Upper lobe of left lung (tissue), 6 donors: ENCODE results near the gene DBH. TPM values are rescaled to one million over a fixed set of nuclear protein-coding genes. Genes with fewer than 3 reads are reported as not detected.

ENCODE experiments used
- ATAC-seq, 2 donors: fragments of 200-7000 bp; cut with Tn5 transposase; one replicate each; pipeline ENCODE4 v1.9.1; 2022; ENCODE audit warnings: mild to moderate bottlenecking in 2 of 2, moderate library complexity in 2 of 2; ENCODE audit not compliant: low FRiP score in 2 of 2
- DNase-seq, 2 donors: peaks; one replicate each; pipeline ENCODE4 v3.0.0-alpha.2; 2019 to 2020
- H3K27ac ChIP-seq, 4 donors: fragments of 200-600 bp; sonication (generic); one replicate each; pipeline ENCODE4 v1.5.1; 2016 to 2019
- H3K27me3 ChIP-seq, 4 donors: fragments of 200-600 bp; sonication (generic); one replicate each; pipeline ENCODE4 v1.5.1; 2017 to 2019
- H3K36me3 ChIP-seq, 4 donors: fragments of 200-600 bp; sonication (generic); one replicate each; pipeline ENCODE4 v1.5.1; 2016 to 2019
- H3K4me1 ChIP-seq, 4 donors: fragments of 200-600 bp; sonication (generic); one replicate each; pipeline ENCODE4 v1.5.1; 2018 to 2019
- H3K4me3 ChIP-seq, 4 donors: fragments of 200-600 bp; sonication (generic); one replicate each; pipeline ENCODE4 v1.5.1; 2017 to 2019; ENCODE audit warnings: mild to moderate bottlenecking in 2 of 4, moderate library complexity in 1 of 4
- H3K9me3 ChIP-seq, 4 donors: fragments of 200-600 bp; sonication (generic); one replicate each; pipeline ENCODE4 v1.5.1; 2018 to 2019
- EP300 ChIP-seq, 4 donors: sonication (generic); formaldehyde crosslinking; IDR thresholded peaks; one replicate each; pipeline ENCODE4 v1.5.1; 2017; ENCODE audit warnings: antibody characterized with exemption in 4 of 4, control low read depth in 2 of 4
- POLR2A ChIP-seq, 4 donors: fragments of 450-650 bp; IDR thresholded peaks; one replicate each; pipeline ENCODE4 v1.5.1; 2016 to 2017; ENCODE audit warnings: antibody characterized with exemption in 4 of 4, mild to moderate bottlenecking in 2 of 4
- POLR2AphosphoS5 ChIP-seq, 2 donors: sonication (generic); formaldehyde crosslinking; IDR thresholded peaks; one replicate each; pipeline ENCODE4 v1.5.1; 2017; ENCODE audit warnings: antibody characterized with exemption in 2 of 2
- WGBS, 2 donors: methylation state at CpG; one replicate each; pipeline ENCODE4 v1.1.5; 2017 to 2018; 5-methylcytosine and 5-hydroxymethylcytosine counted together
- total RNA-seq, 6 donors: library from RNA; depleted of rRNA in 4 of 6; stranded (reverse); fragments of >200 nt in 4 of 6; gene quantifications; one replicate each; pipeline versions ENCODE4 v1.1.0 to v1.2.1, GENCODE V29; 2016 to 2021
- TF ChIP-seq, protein P1 (sequence below), 6 experiments: fragments of 450-650 bp in 4 of 6; fragments of 200-600 bp in 2 of 6; sonication (generic) in 2 of 6; IDR thresholded peaks; one replicate each; pipeline ENCODE4 v1.5.1; 2016 to 2019; ENCODE audit warnings: antibody characterized with exemption in 6 of 6
- donor health status: DM: no; HTN: no; CAD: no; lungs with moderate emphysema.
- donor health status: DM: no; HTN: yes; CAD: no; lungs with severe emphysema.

Gene DBH
- total RNA-seq, 6 donors from 2014 or later = 0.27 TPM; not detected in 5

DNA sequence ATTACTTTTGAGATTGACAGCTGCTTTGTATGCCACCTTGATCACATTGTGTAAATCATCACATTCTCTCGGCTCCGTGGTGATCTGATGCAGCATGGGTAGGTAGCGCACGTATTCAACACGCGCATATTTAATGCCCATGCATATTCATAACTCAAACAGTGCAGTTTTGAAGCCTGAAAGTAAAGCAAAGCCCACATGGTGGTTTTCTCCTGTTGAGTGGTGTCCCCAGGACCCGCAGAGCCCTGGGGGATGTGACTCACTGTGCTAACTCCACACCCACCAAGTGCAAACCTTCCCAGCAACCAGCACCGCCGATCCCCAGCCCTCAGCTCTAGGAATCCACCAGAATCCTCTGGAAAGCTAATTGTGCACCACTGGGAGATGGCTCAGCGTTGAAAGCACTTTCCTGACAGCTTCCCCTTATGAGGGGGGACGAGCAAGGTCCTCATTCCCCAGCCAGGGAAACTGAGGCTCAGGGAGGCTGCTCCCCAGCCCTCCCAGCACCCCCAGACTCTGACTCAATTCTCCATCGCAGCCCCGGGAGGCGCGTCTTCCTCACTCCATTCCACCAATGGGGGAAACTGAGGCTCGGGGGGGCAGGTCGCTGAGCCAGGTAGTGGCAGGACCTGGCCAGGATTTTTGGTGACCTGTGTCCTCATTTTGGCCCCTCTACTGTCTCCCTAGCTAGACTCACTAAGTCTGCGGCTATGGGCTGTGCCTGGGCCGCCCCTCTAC is 55.6 kb downstream of the DBH start:
- Histone ChIP-seq H3K27ac (no peak overlapping the region), H3K27me3 (no peaks in the 10 kb centered on the region), H3K4me3 (no peak overlapping the region), H3K4me1 (peaks cover 0 to 3% (median 0%) of the 10 kb centered on the region in 4 donors), H3K36me3 (no peaks in the 10 kb centered on the region), H3K9me3 (no peaks in the 10 kb centered on the region)
- 90 to 93% methylated on average over 12 to 19 of the region's 19 CpGs for WGBS, 2 donors
- TF ChIP-seq EP300 (IDR thresholded peaks at IDR 0.05) = no peak
- TF ChIP-seq, protein P1, sequence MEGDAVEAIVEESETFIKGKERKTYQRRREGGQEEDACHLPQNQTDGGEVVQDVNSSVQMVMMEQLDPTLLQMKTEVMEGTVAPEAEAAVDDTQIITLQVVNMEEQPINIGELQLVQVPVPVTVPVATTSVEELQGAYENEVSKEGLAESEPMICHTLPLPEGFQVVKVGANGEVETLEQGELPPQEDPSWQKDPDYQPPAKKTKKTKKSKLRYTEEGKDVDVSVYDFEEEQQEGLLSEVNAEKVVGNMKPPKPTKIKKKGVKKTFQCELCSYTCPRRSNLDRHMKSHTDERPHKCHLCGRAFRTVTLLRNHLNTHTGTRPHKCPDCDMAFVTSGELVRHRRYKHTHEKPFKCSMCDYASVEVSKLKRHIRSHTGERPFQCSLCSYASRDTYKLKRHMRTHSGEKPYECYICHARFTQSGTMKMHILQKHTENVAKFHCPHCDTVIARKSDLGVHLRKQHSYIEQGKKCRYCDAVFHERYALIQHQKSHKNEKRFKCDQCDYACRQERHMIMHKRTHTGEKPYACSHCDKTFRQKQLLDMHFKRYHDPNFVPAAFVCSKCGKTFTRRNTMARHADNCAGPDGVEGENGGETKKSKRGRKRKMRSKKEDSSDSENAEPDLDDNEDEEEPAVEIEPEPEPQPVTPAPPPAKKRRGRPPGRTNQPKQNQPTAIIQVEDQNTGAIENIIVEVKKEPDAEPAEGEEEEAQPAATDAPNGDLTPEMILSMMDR (IDR thresholded peaks at IDR 0.05) = no peak
- no peak for TF ChIP-seq POLR2A (IDR thresholded peaks at IDR 0.05)
- TF ChIP-seq POLR2AphosphoS5 (IDR thresholded peaks at IDR 0.05) = no peak
- no peak for DNase-seq
- no peak for ATAC-seq

DNA sequence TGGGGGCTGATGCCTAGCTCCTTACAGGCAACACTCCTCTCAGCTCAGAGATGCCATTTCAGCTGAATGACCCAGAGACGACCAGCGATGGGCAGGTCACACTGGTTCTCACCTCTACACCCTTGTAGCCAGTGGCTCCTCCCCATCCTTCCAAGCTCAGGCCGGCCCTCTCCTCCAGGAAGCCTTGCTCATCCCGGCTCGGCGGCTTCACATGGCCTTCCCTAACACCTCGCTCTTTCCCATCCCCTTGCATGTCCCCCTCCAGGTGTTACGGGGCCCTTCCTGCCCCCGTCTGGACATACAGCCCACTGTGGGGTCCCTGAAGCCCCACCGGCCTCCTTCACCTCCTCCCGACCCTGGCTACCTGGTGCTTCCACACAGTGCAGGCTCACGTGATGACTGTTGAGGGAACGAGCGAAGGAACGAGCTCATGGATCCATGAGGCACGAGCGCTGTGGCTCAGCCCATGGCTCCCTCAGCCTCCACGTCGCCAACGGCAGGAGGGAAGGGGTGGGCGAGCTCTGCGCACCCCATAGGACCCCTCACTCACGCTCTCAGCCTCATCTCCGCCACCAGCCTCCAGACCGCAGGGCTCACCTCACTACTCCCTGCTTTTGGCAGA is 56.3 kb downstream of the DBH start:
- TF ChIP-seq, protein P1 (IDR thresholded peaks at IDR 0.05) = no peak
- TF ChIP-seq POLR2A (IDR thresholded peaks at IDR 0.05) = no peak
- no peak for TF ChIP-seq EP300 (IDR thresholded peaks at IDR 0.05)
- TF ChIP-seq POLR2AphosphoS5 (IDR thresholded peaks at IDR 0.05) = no peak
- ATAC-seq = no peak
- Histone ChIP-seq H3K36me3 (no peaks in the 10 kb centered on the region), H3K4me3 (no peak overlapping the region), H3K9me3 (no peaks in the 10 kb centered on the region), H3K4me1 (peaks cover 0 to 3% (median 0%) of the 10 kb centered on the region in 4 donors), H3K27ac (no peak overlapping the region), H3K27me3 (no peaks in the 10 kb centered on the region)
- peak in 1 of 2 donors; percentile 62 for DNase-seq
- WGBS, 2 donors = 90 to 92% methylated on average over 22 to 25 of the region's 25 CpGs

DNA sequence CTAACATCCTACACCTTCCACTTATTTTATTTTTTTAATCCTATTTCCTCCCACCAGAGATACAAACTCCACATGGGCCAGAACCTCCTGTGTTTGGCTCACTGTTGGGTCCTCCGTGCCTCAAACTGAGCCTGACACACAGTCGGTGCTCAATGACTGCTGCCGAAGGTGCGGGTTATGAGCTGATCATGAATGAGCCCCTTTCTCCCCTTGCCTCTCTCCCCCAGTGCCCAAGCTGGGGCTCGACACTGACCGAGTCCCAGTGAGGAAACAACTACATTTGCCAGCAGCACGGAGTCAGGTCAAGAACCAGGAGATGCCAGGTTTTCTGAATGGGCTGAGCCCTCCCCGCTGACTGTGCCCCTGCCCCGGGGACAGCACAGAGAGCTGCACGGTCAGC is 57.0 kb downstream of the DBH start:
- Histone ChIP-seq H3K36me3 (no peaks in the 10 kb centered on the region), H3K4me1 (peaks cover 0 to 3% (median 0%) of the 10 kb centered on the region in 4 donors), H3K27me3 (no peaks in the 10 kb centered on the region), H3K4me3 (no peak overlapping the region), H3K9me3 (no peaks in the 10 kb centered on the region), H3K27ac (no peak overlapping the region)
- ATAC-seq (no peak), DNase-seq (no peak)
- 95 to 96% methylated on average over 4 to 8 of the region's 10 CpGs for WGBS, 2 donors
- TF ChIP-seq POLR2A (IDR thresholded peaks at IDR 0.05) (no peak), EP300 (IDR thresholded peaks at IDR 0.05) (no peak), POLR2AphosphoS5 (IDR thresholded peaks at IDR 0.05) (no peak)
- TF ChIP-seq, protein P1 (IDR thresholded peaks at IDR 0.05) = no peak

DNA sequence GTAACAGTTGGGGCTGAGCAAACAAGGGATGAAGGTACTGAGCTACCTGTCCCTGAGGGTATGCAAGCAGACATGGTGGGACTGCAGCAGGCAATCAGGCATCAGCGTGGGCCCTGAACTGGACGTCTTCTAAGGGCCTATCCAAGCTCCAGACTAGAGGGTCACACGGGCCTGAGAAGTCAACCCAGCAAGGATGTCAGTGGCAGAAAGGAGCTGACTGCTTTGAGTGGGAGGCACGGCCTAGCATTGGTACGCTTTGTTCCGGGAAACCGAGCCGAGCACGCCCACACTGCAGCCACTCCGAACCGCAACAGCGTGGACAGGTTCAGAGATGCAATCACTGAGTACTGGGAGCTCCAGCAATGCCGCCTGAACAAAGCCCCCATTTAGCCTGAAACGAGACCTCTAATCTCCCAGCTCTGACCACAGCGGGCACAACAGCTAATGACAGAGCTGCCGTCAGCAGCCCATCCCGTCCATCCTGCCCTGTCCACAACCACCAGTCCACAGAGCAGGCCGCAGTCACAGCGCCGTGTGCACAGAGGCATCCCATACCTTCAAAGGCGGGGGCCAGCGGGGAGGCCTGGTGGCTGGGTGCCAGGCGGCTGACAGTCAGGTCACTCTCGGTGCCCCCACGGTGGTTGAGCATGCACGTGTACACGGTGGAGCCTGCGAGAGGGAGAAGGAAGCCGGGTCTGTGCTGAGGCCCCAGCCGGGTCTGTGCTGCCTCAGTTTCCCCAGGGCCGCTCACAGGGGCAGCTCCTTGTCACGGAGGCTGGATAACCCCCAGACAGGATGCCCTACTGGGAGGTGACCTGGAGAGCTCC is 57.8 kb downstream of the DBH start:
- H3K4me3 ChIP-seq = no peak overlapping the region
- no peaks in the 10 kb centered on the region for H3K9me3 ChIP-seq
- no peaks in the 10 kb centered on the region for H3K36me3 ChIP-seq
- 67 to 92% methylated on average over 4 to 24 of the region's 32 CpGs for WGBS, 2 donors
- no peaks in the 10 kb centered on the region for H3K27me3 ChIP-seq
- peak in 1 of 2 donors; percentile 65 for DNase-seq
- TF ChIP-seq POLR2AphosphoS5 (IDR thresholded peaks at IDR 0.05) = no peak
- no peak for TF ChIP-seq POLR2A (IDR thresholded peaks at IDR 0.05)
- TF ChIP-seq, protein P1 (IDR thresholded peaks at IDR 0.05) = no peak
- no peak for TF ChIP-seq EP300 (IDR thresholded peaks at IDR 0.05)
- ATAC-seq = no peak
- no peak overlapping the region for H3K27ac ChIP-seq
- H3K4me1 ChIP-seq = peaks cover 0 to 3% (median 0%) of the 10 kb centered on the region in 4 donors
